Measurements from ENCODE around the gene SLC35F3.
"Not testable (repeated sequence)": the region's sequence is repeated elsewhere in the genome, so short reads cannot be mapped to it uniquely, and the experiment has no call there.

Gene SLC35F3

DNA sequence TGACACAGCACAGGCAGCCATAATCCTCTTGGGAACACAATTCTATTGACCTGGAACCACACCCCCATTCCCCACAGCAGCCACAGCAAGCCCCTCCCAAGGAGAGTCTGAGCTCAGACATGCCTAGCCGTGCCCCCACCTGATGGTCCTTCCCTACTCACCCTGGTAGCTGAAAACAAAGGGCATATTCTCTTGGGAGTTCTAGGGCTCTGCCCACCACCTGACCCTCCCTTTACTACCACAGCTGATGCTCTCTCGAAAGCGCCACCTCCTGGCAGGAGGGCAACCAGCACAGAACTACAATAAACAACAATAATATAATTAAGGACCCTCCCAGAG, 283.9 kb downstream of the SLC35F3 start:
- peak; percentile 30 for DNase-seq (ENCODE audit: low read depth, low spot score)

DNA sequence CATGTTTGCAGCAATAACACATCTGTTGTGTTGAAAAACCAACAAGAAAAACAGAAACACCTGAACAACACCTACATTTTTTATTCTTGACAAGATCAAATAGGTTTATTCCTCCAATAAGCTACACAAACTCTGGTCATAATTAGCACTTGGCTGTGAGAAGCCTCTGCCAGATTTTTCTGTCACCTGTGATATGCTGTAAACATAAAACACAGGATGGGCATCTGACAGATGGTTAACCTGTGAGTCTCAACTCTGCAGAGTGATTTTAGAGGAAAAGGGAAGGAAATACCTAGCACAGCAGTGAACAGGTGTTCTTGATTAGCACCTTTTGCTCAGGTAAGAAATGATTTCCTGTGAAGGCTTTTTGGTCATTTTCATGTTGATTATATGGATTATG, 293.4 kb downstream of the SLC35F3 start:
- no peak for DNase-seq (ENCODE audit: low read depth, low spot score)

DNA sequence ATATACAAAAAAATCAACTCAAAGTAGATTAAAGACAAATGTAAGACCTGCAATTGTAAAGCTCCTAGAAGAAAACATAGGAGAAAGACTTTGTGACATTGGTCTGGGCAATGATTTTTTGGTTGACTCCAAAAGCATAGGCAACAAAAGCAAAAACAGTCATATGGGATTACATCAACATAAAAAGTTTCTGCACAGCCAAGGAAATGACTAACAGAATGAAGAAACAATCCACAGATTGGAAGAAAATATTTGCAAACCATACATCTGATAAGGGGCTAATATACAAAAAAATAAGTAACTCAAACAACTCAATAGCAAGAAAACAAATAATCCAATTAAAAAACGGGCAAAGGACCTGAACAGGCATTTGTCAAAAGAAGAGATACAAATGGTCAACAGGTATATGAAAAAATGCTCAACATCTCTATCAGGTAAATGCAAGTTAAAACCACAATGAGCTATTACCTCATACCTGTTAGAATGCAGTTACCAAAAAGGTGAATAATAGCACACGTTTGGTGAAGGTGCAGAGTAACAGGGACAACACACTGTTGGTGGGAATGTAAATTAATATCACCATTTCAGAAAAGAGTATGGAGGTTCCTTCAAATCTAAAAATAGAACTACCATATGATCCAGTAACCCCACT, 295.1 kb downstream of the SLC35F3 start:
- no peak for DNase-seq (ENCODE audit: low read depth, low spot score)

DNA sequence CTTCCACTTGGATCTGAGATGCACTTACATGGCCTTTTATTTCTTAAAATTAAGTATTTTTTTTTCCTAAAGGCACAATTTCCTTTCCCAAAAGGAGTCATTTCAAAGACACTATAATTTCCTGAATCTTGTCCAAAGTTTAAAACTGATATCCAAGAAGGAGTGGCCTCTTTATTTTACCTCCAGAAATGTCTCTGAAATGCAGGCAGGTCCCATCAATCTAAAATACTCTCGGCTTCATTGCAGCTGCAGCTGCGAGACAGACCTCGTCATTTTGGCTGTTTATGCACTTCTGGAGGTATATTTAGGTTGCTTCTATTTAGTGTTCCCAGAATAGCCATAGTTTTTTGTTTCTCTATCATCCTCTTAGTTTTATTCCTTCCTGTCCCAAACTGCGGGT, 296.1 kb downstream of the SLC35F3 start:
- DNase-seq (ENCODE audit: low read depth, low spot score), result no peak

GRCh38 chr1:234201600-234201999, 297.1 kb downstream of the SLC35F3 start:
- no peak for DNase-seq (ENCODE audit: low read depth, low spot score)

DNA sequence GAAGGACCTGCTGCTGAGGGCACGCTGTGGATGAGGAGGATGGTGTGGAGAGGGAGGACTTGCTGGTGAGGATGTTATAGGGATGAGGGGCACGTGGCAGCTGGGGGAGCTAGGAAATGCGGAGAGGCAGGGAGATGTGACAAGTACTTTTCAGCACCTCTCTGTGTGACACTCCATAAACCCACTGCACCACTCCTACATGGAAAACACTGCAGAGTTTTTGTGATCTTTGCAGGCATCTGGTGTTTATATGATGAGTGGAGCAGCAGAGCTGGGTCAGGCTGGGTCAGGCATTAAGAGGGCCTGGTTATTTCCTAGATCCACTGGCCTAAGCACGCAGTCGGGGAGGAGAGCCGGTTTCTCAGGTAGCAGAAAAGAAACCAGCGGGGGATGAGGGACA, 301.5 kb downstream of the SLC35F3 start:
- DNase-seq (ENCODE audit: low read depth, low spot score), result no peak

DNA sequence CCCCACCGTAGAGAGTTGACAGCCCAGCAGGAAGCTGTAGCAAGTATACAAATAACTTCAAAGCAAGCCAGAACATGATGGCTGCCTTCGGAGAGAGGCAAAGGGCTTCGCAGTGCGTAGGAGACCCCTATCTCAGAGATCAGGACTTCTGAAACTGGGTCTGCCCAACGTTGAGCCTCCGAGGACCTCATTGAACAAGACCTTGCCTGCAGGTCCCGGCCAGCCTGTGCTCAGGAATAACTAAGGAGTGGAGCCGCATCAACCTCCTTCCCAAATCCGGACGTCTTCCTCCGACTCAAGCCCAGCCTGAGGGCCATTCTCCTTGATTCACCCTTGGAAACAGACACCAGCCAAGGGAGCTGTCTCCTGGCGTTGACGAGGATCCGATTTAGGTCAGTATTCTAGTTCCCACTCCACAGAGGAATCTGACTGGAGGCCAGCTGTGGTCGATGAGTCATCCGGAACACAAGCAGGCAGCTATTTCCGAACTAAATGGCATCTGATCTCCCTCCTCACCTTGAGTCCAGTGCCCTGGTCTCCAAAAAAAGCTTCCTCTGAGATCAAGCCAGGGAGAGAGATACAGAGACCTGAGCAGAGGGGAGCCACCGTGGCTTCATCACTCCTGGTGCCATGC, 302.3 kb downstream of the SLC35F3 start:
- DNase-seq (ENCODE audit: low read depth, low spot score), result peak; percentile 94

- no peak for DNase-seq (ENCODE audit: low read depth, low spot score)
Measured at GRCh38 chr1:234208351-234208750, 303.9 kb downstream of the SLC35F3 start.

DNA sequence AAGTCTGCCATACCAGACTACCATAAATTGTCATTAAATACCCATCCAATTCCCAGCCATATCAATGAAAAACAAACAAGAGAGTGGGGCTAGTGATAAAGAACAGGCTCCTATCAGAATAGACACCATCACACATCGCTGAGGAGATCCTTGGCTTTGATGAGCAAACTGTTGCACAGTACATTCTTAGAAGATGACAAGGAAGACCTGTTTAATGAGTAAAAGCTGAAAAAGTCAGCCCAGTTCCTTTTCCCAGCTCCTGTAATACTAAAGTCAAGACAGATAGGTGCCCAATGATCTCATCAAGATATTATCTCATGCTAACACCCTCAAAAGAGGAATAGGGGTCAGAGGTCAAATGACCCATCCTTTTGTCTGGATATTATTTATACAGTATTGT, 304.3 kb downstream of the SLC35F3 start:
- DNase-seq (ENCODE audit: low read depth, low spot score), result no peak

DNA sequence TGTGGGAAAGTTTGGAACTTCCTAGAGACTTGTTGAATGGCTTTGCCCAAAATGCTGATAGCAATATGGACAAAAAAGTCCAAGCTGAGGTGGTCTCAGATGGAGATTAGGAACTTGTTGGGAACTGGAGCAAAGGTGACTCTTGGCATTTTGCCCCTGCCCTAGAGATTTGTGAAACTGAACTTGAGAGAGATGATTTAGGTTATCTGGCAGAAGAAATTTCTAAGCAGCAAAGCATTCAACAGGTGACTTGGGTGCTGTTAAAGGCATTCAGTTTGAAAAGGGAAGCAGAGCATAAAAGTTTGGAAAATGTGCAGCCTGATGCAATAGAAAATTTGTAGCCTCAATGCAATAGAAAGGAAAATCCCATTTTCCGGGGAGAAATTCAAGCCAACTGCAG, 306.0 kb downstream of the SLC35F3 start:
- DNase-seq (ENCODE audit: low read depth, low spot score), result not testable (repeated sequence)

DNA sequence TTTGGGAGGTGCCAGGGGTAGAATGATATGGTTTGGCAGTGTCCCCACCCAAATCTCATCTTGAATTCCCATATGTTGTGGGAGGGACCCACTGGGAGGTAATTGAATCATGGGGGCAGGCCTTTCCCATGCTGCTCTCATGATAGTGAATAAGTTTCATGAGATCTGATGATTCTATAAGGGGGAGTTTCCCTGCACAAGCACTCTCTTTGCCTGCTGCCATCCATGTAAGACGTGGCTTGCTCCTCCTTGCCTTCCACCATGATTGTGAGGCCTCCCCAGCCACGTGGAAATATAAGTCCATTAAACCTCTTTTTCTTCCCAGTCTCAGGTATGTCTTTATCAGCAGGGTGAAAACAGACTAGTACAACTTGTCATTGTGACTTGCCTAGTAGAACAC, 307.4 kb downstream of the SLC35F3 start:
- DNase-seq (ENCODE audit: low read depth, low spot score), result not testable (repeated sequence)

GRCh38 chr1:234212764-234213657, 308.5 kb downstream of the SLC35F3 start:
- DNase-seq (ENCODE audit: low read depth, low spot score), result peak; percentile 63

DNA sequence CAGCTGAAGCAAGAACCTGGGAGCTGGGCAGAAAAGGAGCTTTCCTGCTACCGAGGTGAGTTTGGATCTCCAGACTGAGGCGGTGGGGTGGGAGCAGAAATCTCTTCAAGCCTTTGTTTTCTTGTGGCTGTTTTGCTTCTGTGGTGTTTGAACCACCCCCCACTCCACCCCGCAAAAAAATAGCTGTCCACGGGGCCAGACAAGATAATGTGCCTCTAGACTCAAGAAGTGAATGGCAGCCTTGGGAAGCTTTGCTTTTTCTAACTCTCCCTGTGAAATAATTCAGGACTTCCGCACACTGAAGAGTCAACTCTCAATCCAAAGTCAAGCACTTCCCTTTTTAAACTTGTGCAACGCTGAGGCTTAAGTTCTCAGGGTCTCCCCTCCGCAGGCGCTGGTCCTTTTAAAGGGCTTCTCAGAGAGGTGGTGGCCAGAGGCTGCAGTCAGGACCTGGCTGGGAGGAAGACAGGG, 309.2 kb downstream of the SLC35F3 start:
- DNase-seq (ENCODE audit: low read depth, low spot score), result no peak

- peak; percentile 76 for DNase-seq (ENCODE audit: low read depth, low spot score)
Measured at GRCh38 chr1:234214129-234214910, 309.8 kb downstream of the SLC35F3 start.

- no peak for DNase-seq (ENCODE audit: low read depth, low spot score)
Measured at GRCh38 chr1:234214911-234215892, 310.7 kb downstream of the SLC35F3 start.

DNA sequence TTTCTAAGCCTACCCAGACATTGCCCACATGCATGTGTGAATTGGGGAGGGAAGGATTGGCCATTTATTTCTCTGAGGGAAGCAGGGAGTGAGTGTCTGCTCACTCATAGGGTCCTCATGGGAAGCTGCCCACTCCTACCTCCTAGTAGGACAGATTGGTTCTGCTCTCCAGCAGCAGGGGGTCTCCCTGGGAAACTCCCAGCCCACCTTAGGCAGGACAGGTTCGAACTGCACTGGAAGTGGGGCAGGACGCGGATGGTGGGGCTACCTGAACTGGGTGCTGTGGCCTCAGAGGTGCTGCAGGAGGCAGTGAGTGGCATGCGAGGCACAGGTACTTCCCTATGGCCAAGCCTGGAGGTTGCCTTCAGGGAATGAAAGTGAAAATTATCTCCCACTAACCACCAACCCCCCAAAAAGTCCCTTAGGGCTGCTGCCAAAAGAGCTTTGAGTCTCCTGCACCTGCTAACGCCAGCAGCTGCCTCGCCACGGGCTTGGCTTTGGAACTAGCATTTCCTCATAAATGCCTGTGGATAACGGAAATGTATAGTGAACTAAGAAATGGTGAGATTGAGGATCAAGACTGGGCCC, 311.7 kb downstream of the SLC35F3 start:
- no peak for DNase-seq (ENCODE audit: low read depth, low spot score)

GRCh38 chr1:234217316-234217840, 312.9 kb downstream of the SLC35F3 start:
- no peak for DNase-seq (ENCODE audit: low read depth, low spot score)

- DNase-seq (ENCODE audit: low read depth, low spot score), result peak; percentile 55
Measured at GRCh38 chr1:234218078-234218477, 313.6 kb downstream of the SLC35F3 start.

- no peak for DNase-seq (ENCODE audit: low read depth, low spot score)
Measured at GRCh38 chr1:234219711-234220110, 315.2 kb downstream of the SLC35F3 start.

DNA sequence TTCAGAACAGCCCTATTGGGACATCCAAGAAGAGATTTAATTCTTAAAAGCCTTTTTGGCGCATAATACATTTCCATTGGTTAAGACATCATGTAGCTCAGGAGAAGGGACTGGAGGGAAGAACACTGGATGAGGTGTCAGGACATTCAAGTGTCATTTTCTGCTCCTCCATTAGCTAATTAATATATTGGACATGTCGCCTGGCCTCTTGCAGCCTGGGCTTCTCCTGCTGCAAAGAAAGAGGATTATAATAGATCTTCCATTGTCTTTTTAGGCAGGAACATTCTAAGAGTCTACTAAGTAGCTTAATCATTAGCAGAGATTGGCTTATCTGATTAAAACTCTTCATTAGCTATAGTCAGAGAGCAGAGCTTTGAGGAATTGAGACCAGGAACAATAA, 317.1 kb downstream of the SLC35F3 start:
- DNase-seq (ENCODE audit: low read depth, low spot score), result no peak
